HCT116 (cell line): ENCODE data around the gene TMEM132C. TPM values are rescaled to one million over a fixed set of nuclear protein-coding genes. Genes with fewer than 3 reads are reported as not detected.

Source experiments
- ATAC-seq: fragments of 200-7000 bp; cut with Tn5 transposase; 2 replicates; pipeline ENCODE4 v1.9.1; 2020; ENCODE audit warnings: mild to moderate bottlenecking, moderate library complexity
- BruUV-seq: library from RNA; stranded (reverse); fragments of 400-500 nt; replicated peaks from 2 replicates; lab custom pipeline; 2021; lab: Mats Ljungman, UMichigan
- CTCF ChIA-PET: fragments of 300-600 bp; sonication (Branson Sonifier 250); formaldehyde crosslinking; loops from one replicate; lab custom pipeline; 2021; ENCODE audit warnings: antibody characterized with exemption; lab: Charles Lee
- POLR2A ChIA-PET: fragments of 300-600, 350-600 bp; sonication (Branson Sonifier 250); formaldehyde crosslinking; loops from one replicate; lab custom pipeline; 2021; ENCODE audit warnings: antibody characterized with exemption; lab: Charles Lee
- RAD21 ChIA-PET, 2 experiments: fragments of 300-600 bp; sonication (Branson Sonifier 250); formaldehyde crosslinking; loops; one replicate each; lab custom pipeline; 2023; ENCODE audit warnings: low total read pairs in 2 of 2; ENCODE audit not compliant: uncharacterized antibody in 2 of 2, unreplicated experiment in 2 of 2, low non-redundant PET in 1 of 2; lab: Charles Lee
- DNase-seq: peaks from one replicate; pipeline ENCODE4 v3.0.0-alpha.2; 2010; ENCODE audit warnings: low read depth, low spot score
- H2AFZ ChIP-seq: fragments of 200-600 bp; shearing (Covaris generic), sonication (generic); 2 replicates; pipeline ENCODE4 v1.6.1; 2017; ENCODE audit warnings: low read depth, mixed run types, mixed read lengths, antibody characterized with exemption, low read length; ENCODE audit not compliant: poor library complexity, severe bottlenecking
- H3K27ac ChIP-seq: 2 replicates; pipeline ENCODE4 v1.5.1; 2012; ENCODE audit warnings: low read depth, low read length
- H3K27me3 ChIP-seq: fragments of 200-600 bp; sonication (generic); 2 replicates; pipeline ENCODE4 v1.6.1; 2016; ENCODE audit warnings: mixed run types, low read length, mixed read lengths; ENCODE audit not compliant: insufficient read depth
- H3K36me3 ChIP-seq, 2 experiments: fragments of 200-500 bp in 1 of 2; fragments of 200-600 bp in 1 of 2; sonication (Bioruptor generic) in 1 of 2; sonication (generic) in 1 of 2; 2 replicates each; pipeline versions ENCODE4 v1.5.1 to v1.6.1; 2014 to 2016; ENCODE audit warnings: low read length in 2 of 2, inconsistent platforms in 1 of 2, mixed read lengths in 1 of 2, mixed run types in 1 of 2; ENCODE audit not compliant: insufficient read depth in 2 of 2, control insufficient read depth in 1 of 2
- H3K4me1 ChIP-seq, 2 experiments: fragments of 200-600 bp in 1 of 2; sonication (generic) in 1 of 2; 2 replicates each; pipeline versions ENCODE4 v1.5.1 to v1.6.1; 2012 to 2017; ENCODE audit warnings: low read length in 2 of 2, inconsistent platforms in 1 of 2, mild to moderate bottlenecking in 1 of 2, mixed read lengths in 1 of 2, mixed run types in 1 of 2, moderate library complexity in 1 of 2; ENCODE audit not compliant: insufficient read depth in 2 of 2, control insufficient read depth in 1 of 2
- H3K4me2 ChIP-seq: fragments of 200-600 bp; sonication (generic); 2 replicates; pipeline ENCODE4 v1.6.1; 2017; ENCODE audit warnings: mixed run types, low read length, mixed read lengths
- H3K4me3 ChIP-seq, 2 experiments: fragments of 200-600 bp in 1 of 2; sonication (generic) in 1 of 2; replicated peaks in 1 of 2; 2 replicates each; pipeline ENCODE4 v1.5.1; 2011 to 2016; ENCODE audit warnings: low read length in 2 of 2, control low read depth in 1 of 2, low read depth in 1 of 2, mild to moderate bottlenecking in 1 of 2, mixed read lengths in 1 of 2, mixed run types in 1 of 2
- H3K79me2 ChIP-seq: fragments of 200-600 bp; sonication (generic); 2 replicates; pipeline ENCODE4 v1.6.1; 2017; ENCODE audit warnings: mild to moderate bottlenecking, mixed run types, low read length, moderate library complexity, mixed read lengths; ENCODE audit not compliant: insufficient read depth
- H3K9ac ChIP-seq: fragments of 200-600 bp; sonication (generic); 2 replicates; pipeline ENCODE4 v1.6.1; 2016; ENCODE audit warnings: low read length, mixed read lengths
- H3K9me2 ChIP-seq: fragments of 200-600 bp; sonication (generic), shearing (Covaris generic); 2 replicates; pipeline ENCODE4 v1.6.1; 2017; ENCODE audit warnings: mixed run types, mild to moderate bottlenecking, moderate library complexity; ENCODE audit not compliant: insufficient read depth
- H3K9me3 ChIP-seq, 2 experiments: fragments of 200-500 bp in 1 of 2; fragments of 200-600 bp in 1 of 2; sonication (Bioruptor generic) in 1 of 2; sonication (generic) in 1 of 2; 2 replicates each; pipeline ENCODE4 v1.6.1; 2014 to 2017; ENCODE audit warnings: low read length in 2 of 2, mixed read lengths in 2 of 2, inconsistent platforms in 1 of 2, low read depth in 1 of 2, mild to moderate bottlenecking in 1 of 2, mixed run types in 1 of 2, moderate library complexity in 1 of 2; ENCODE audit not compliant: control insufficient read depth in 1 of 2, insufficient read depth in 1 of 2
- H4K20me1 ChIP-seq: fragments of 200-600 bp; sonication (generic), shearing (Covaris generic); 2 replicates; pipeline ENCODE4 v1.6.1; 2017; ENCODE audit warnings: mixed run types, mild to moderate bottlenecking, moderate library complexity; ENCODE audit not compliant: insufficient read depth
- EZH2phosphoT487 ChIP-seq: fragments of 200-600 bp; IDR thresholded peaks from 2 replicates; pipeline ENCODE4 v1.6.1; 2018; ENCODE audit warnings: antibody characterized with exemption, borderline replicate concordance
- FOSL1 ChIP-seq: IDR thresholded peaks from 2 replicates; pipeline ENCODE4 v1.6.1; 2012; ENCODE audit warnings: low read depth
- JUND ChIP-seq: IDR thresholded peaks from 2 replicates; pipeline ENCODE4 v1.6.1; 2012
- MAX ChIP-seq: IDR thresholded peaks from 2 replicates; pipeline ENCODE4 v1.6.1; 2012
- SIN3A ChIP-seq: IDR thresholded peaks from 2 replicates; pipeline ENCODE4 v1.6.1; 2012; ENCODE audit warnings: low read depth
- SRF ChIP-seq: IDR thresholded peaks from 2 replicates; pipeline ENCODE4 v1.6.1; 2012; ENCODE audit warnings: low read depth
- TCF7L2 ChIP-seq: IDR thresholded peaks from 2 replicates; pipeline ENCODE4 v1.7.0; 2011; ENCODE audit warnings: borderline replicate concordance, inconsistent platforms; ENCODE audit not compliant: insufficient read depth, insufficient read length; ENCODE audit errors: extremely low read depth
- ZBTB33 ChIP-seq: IDR thresholded peaks from 2 replicates; pipeline ENCODE4 v1.6.1; 2011; ENCODE audit warnings: mild to moderate bottlenecking, low read length, moderate library complexity; ENCODE audit not compliant: insufficient replicate concordance; ENCODE audit errors: extremely low read depth
- ZNF274 ChIP-seq: fragments of 200-500 bp; sonication (Bioruptor generic); IDR thresholded peaks from 2 replicates; pipeline ENCODE4 v1.6.1; 2014; ENCODE audit warnings: mild to moderate bottlenecking, low read depth, low read length, inconsistent platforms
- intact Hi-C: fragments of 100-400 bp; cut with micrococcal nuclease; formaldehyde crosslinking; loops from 2 replicates; pipeline ENCODE4 v1.10.0; 2022
- total RNA-seq: library from RNA; stranded (reverse); gene quantifications from one replicate; pipeline ENCODE4 v1.2.1, GENCODE V29; 2021; ENCODE audit not compliant: unreplicated experiment

The TMEM132C gene
- total RNA-seq, 1 experiment from 2014 or later: not detected

DNA sequence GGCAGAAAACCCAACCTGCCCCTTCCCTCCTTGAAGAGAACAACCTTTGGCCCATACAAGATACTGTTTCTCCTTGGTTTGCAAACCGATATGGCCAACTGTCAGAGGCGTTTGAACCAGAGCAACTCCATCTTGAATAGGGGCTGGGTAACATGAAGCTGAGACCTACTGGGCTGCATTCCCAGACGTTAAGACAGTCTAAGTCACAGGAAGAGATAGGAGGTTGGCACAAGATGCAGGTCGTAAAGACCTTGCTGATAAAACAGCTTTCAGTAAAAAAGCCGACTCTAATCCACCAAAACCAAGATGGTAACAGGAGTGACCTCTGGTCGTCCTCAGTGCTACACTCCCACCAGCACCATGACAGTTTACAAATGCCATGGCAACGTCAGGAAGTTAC, 42.7 kb upstream of the TMEM132C start:
- H3K27me3 ChIP-seq: no peaks in the 10 kb centered on the region
- H3K9me3 ChIP-seq: peaks cover 0 to 3% of the 10 kb centered on the region in 2 experiments; a peak in 3 of 4 replicates

More for the DNA sequence above, 42.7 kb upstream of the TMEM132C start:
- Histone ChIP-seq H3K36me3 (no peaks in the 10 kb centered on the region), H3K4me3 (no peak overlapping the region), H3K9me2 (no peaks in the 10 kb centered on the region), H3K4me1 (no peaks in the 10 kb centered on the region), H3K79me2 (no peaks in the 10 kb centered on the region), H4K20me1 (no peaks in the 10 kb centered on the region), H3K4me2 (no peak overlapping the region), H2AFZ (no peak overlapping the region), H3K9ac (no peak overlapping the region), H3K27ac (no peak overlapping the region)
- CTCF ChIA-PET: no interaction called here
- RAD21 ChIA-PET: no interaction called here
- intact Hi-C loops: no loop called here
- BruUV-seq: no TSS peak
- POLR2A ChIA-PET: no interaction called here
- no peak for TF ChIP-seq JUND
- no peak for TF ChIP-seq SIN3A
- TF ChIP-seq SRF: no peak
- TF ChIP-seq ZBTB33: no peak
- TF ChIP-seq MAX: no peak
- TF ChIP-seq TCF7L2: no peak
- TF ChIP-seq ZNF274: no peak
- TF ChIP-seq FOSL1: no peak
- TF ChIP-seq EZH2phosphoT487: no peak
- ATAC-seq: no peak
- no peak for DNase-seq
